ENCODE measurements around the gene CYP46A1.

The CYP46A1 gene

DNA sequence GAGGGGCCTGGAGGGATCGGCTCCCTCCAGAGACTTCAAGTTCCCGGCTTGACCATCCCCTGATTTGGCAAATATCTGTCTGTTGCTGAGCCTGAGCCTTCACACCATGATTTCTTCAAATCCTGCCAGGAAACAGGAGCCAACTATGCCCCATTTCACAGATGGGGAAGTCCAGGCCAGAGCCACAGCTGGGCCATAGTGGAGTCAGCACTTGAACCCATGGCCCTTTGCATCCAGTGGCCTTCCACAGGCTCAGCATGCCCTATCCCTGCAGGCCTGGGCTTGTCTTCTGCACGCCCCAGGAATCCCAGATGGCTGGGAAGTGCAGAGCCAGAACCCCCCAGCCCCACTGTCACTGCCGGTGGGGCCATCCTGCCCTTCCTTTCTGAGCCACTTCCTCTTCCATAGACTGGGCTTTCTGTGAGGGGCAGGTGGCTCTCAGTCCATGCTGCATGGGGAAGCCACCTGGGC, 44.9 kb downstream of the CYP46A1 start:
- TF ChIP-seq, protein P1, sequence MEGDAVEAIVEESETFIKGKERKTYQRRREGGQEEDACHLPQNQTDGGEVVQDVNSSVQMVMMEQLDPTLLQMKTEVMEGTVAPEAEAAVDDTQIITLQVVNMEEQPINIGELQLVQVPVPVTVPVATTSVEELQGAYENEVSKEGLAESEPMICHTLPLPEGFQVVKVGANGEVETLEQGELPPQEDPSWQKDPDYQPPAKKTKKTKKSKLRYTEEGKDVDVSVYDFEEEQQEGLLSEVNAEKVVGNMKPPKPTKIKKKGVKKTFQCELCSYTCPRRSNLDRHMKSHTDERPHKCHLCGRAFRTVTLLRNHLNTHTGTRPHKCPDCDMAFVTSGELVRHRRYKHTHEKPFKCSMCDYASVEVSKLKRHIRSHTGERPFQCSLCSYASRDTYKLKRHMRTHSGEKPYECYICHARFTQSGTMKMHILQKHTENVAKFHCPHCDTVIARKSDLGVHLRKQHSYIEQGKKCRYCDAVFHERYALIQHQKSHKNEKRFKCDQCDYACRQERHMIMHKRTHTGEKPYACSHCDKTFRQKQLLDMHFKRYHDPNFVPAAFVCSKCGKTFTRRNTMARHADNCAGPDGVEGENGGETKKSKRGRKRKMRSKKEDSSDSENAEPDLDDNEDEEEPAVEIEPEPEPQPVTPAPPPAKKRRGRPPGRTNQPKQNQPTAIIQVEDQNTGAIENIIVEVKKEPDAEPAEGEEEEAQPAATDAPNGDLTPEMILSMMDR (IDR thresholded peaks at IDR 0.05) = no peak
- no peak for TF ChIP-seq ZFX (IDR thresholded peaks at IDR 0.05; ENCODE audit: borderline replicate concordance)
- H3K27ac ChIP-seq = no peak overlapping the region

GRCh38 chr14:99729991-99730875, 46.1 kb downstream of the CYP46A1 start:
- H3K27ac ChIP-seq = no peak overlapping the region
- TF ChIP-seq ZFX (IDR thresholded peaks at IDR 0.05; ENCODE audit: borderline replicate concordance) = no peak
- TF ChIP-seq, protein P1 (IDR thresholded peaks at IDR 0.05) = peak; percentile 98

DNA sequence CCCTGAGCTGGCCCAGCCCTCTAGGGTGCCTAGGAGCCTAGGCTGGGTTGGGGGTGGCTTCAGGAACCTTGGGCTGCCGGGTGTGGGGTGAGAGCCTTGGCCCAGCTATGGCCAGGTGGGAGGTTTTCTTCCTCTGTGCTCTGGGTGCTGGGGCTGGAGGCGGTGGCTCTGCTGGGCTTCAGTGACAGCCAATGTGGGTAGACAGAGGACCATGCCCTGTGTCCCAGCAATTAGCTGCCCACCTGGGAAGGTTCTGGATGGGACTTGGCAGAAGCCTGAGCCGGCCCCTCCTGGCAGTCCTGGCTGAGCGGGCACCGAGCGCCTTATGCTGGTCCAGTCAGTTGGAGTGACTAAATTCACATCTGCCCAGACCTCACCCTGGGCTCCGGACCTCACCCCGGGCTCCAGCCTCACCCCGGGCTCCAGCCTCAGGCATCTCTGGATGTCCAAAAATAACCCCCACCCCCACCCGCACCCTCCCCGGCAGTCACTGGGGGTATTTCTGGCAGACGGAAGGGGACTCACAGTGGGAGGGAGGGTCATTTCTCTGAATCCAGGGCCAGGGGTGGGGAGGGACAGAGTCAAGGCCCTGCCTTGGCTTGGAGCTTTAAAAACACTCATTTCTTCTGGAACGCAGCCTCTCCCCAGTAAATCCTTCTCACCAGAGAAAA, 46.9 kb downstream of the CYP46A1 start:
- no peak overlapping the region for H3K27ac ChIP-seq
- TF ChIP-seq ZFX (IDR thresholded peaks at IDR 0.05; ENCODE audit: borderline replicate concordance) = no peak
- TF ChIP-seq, protein P1 (IDR thresholded peaks at IDR 0.05) = no peak

GRCh38 chr14:99731547-99732435, 47.7 kb downstream of the CYP46A1 start:
- TF ChIP-seq, protein P1 (IDR thresholded peaks at IDR 0.05) = no peak
- no peak for TF ChIP-seq ZFX (IDR thresholded peaks at IDR 0.05; ENCODE audit: borderline replicate concordance)
- H3K27ac ChIP-seq = no peak overlapping the region

GRCh38 chr14:99732436-99733210, 48.5 kb downstream of the CYP46A1 start:
- TF ChIP-seq, protein P1 (IDR thresholded peaks at IDR 0.05) = no peak
- no peak for TF ChIP-seq ZFX (IDR thresholded peaks at IDR 0.05; ENCODE audit: borderline replicate concordance)

GRCh38 chr14:99733211-99733539, 49.1 kb downstream of the CYP46A1 start:
- no peak for TF ChIP-seq ZFX (IDR thresholded peaks at IDR 0.05; ENCODE audit: borderline replicate concordance)
- TF ChIP-seq, protein P1 (IDR thresholded peaks at IDR 0.05) = no peak
- H3K27ac ChIP-seq = no peak overlapping the region

More at GRCh38 chr14:99732436-99733210, 48.5 kb downstream of the CYP46A1 start:
- H3K27ac ChIP-seq = no peak overlapping the region

Measured in 22Rv1 (cell line).